ENCODE data around the gene APOL6.

The APOL6 gene

GRCh38 chr22:35661464-35661863 lies 13.2 kb downstream of the APOL6 start:
- Histone ChIP-seq H3K79me2 (ENCODE audit: control insufficient read depth, insufficient read depth, low read length, poor library complexity) (no peaks in the 10 kb centered on the region), H3K4me1 (ENCODE audit: control insufficient read depth in 1 of 2, insufficient read depth in 2 of 2, low read length in 2 of 2) (no peaks in the 10 kb centered on the region), H2BK12ac (ENCODE audit: low read length) (no peak overlapping the region), H2AFZ (ENCODE audit: insufficient read depth, low read length, poor library complexity) (no peak overlapping the region), H3K4me3 (ENCODE audit: low read depth, low read length) (no peak overlapping the region), H3K27me3 (ENCODE audit: insufficient read depth, low read length) (no peaks in the 10 kb centered on the region), H3K23ac (ENCODE audit: low read length) (no peak overlapping the region), H2BK5ac (ENCODE audit: low read depth, low read length, poor library complexity) (no peak overlapping the region), H4K12ac (ENCODE audit: low read depth, low read length) (no peak overlapping the region), H3K14ac (ENCODE audit: low read length) (no peak overlapping the region), H3K4me2 (ENCODE audit: low read length) (no peak overlapping the region), H3K18ac (ENCODE audit: low read length) (no peak overlapping the region), H3K4ac (ENCODE audit: low read depth, low read length) (no peak overlapping the region), H3K27ac (ENCODE audit: low read depth, low read length) (no peak overlapping the region), H4K8ac (ENCODE audit: low read depth, low read length) (no peak overlapping the region), H2BK120ac (ENCODE audit: insufficient read depth, low read length, poor library complexity) (no peak overlapping the region), H4K91ac (ENCODE audit: low read depth, low read length) (no peak overlapping the region), H2AK5ac (ENCODE audit: low read length) (no peak overlapping the region), H3K9ac (ENCODE audit: low read length) (no peak overlapping the region), H3K9me3 (ENCODE audit: insufficient read depth, low read depth, low read length) (peaks cover 5% of the 10 kb centered on the region), H3K36me3 (ENCODE audit: control insufficient read depth in 1 of 2, insufficient read depth in 2 of 2, low read length in 2 of 2) (peaks cover 0 to 3% of the 10 kb centered on the region in 2 experiments), H3K79me1 (ENCODE audit: low read length) (no peaks in the 10 kb centered on the region)
- peak; percentile 46 to 58 for DNase-seq
- no CpG with 5 or more reads among the region's 2 CpGs for WGBS (ENCODE audit: extremely low coverage, insufficient coverage, insufficient read length)

DNA sequence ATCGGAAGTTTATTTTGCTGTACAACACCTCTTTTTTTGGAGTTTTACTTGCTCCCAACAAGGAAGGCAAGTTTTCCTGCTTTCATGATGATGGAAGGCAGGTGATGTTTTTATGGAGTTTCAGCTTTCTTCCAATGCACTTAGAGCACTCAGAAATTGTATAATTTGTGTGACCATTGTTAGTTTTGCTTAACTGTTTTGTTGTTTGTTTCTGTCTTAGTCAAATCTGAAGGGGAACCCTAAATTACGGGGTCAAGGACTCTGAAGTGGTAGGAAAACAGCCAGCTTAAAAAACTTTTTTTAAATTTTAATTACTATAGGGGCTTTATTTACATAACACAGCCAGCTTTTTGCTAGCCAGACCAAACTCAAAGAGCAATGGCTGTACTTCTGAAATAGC lies 14.7 kb downstream of the APOL6 start:
- H3K4me2 ChIP-seq (ENCODE audit: low read length), result no peak overlapping the region
- no peak overlapping the region for H4K8ac ChIP-seq (ENCODE audit: low read depth, low read length)
- no peak overlapping the region for H2BK5ac ChIP-seq (ENCODE audit: low read depth, low read length, poor library complexity)
- peaks cover 5% of the 10 kb centered on the region for H3K9me3 ChIP-seq (ENCODE audit: insufficient read depth, low read depth, low read length)
- H2BK120ac ChIP-seq (ENCODE audit: insufficient read depth, low read length, poor library complexity), result no peak overlapping the region
- no peak for DNase-seq
- no peaks in the 10 kb centered on the region for H3K27me3 ChIP-seq (ENCODE audit: insufficient read depth, low read length)
- no peak overlapping the region for H4K12ac ChIP-seq (ENCODE audit: low read depth, low read length)
- no peaks in the 10 kb centered on the region for H3K4me1 ChIP-seq (ENCODE audit: control insufficient read depth in 1 of 2, insufficient read depth in 2 of 2, low read length in 2 of 2)
- no peak overlapping the region for H3K23ac ChIP-seq (ENCODE audit: low read length)
- H3K18ac ChIP-seq (ENCODE audit: low read length), result no peak overlapping the region
- H3K4ac ChIP-seq (ENCODE audit: low read depth, low read length), result no peak overlapping the region
- H3K79me1 ChIP-seq (ENCODE audit: low read length), result no peaks in the 10 kb centered on the region
- no peak overlapping the region for H2AK5ac ChIP-seq (ENCODE audit: low read length)
- H3K79me2 ChIP-seq (ENCODE audit: control insufficient read depth, insufficient read depth, low read length, poor library complexity), result no peaks in the 10 kb centered on the region
- no peak overlapping the region for H2BK12ac ChIP-seq (ENCODE audit: low read length)
- no peak overlapping the region for H2AFZ ChIP-seq (ENCODE audit: insufficient read depth, low read length, poor library complexity)
- no peak overlapping the region for H3K27ac ChIP-seq (ENCODE audit: low read depth, low read length)
- no peak overlapping the region for H3K14ac ChIP-seq (ENCODE audit: low read length)
- WGBS (ENCODE audit: extremely low coverage, insufficient coverage, insufficient read length), result no CpG with 5 or more reads among the region's 2 CpGs
- no peak overlapping the region for H3K9ac ChIP-seq (ENCODE audit: low read length)
- no peak overlapping the region for H4K91ac ChIP-seq (ENCODE audit: low read depth, low read length)
- H3K36me3 ChIP-seq (ENCODE audit: control insufficient read depth in 1 of 2, insufficient read depth in 2 of 2, low read length in 2 of 2), result peaks cover 0 to 3% of the 10 kb centered on the region in 2 experiments
- H3K4me3 ChIP-seq (ENCODE audit: low read depth, low read length), result no peak overlapping the region

- H2AK5ac ChIP-seq (ENCODE audit: low read length), result no peak overlapping the region
- no CpG with 5 or more reads among the region's 3 CpGs for WGBS (ENCODE audit: extremely low coverage, insufficient coverage, insufficient read length)
- no peaks in the 10 kb centered on the region for H3K79me2 ChIP-seq (ENCODE audit: control insufficient read depth, insufficient read depth, low read length, poor library complexity)
- no peak overlapping the region for H2AFZ ChIP-seq (ENCODE audit: insufficient read depth, low read length, poor library complexity)
- no peak for DNase-seq
- H3K23ac ChIP-seq (ENCODE audit: low read length), result no peak overlapping the region
- H4K12ac ChIP-seq (ENCODE audit: low read depth, low read length), result no peak overlapping the region
- no peak overlapping the region for H3K4me2 ChIP-seq (ENCODE audit: low read length)
- no peak overlapping the region for H4K8ac ChIP-seq (ENCODE audit: low read depth, low read length)
- peaks cover 6% of the 10 kb centered on the region for H3K9me3 ChIP-seq (ENCODE audit: insufficient read depth, low read depth, low read length)
- H3K79me1 ChIP-seq (ENCODE audit: low read length), result no peaks in the 10 kb centered on the region
- H2BK120ac ChIP-seq (ENCODE audit: insufficient read depth, low read length, poor library complexity), result no peak overlapping the region
- no peak overlapping the region for H3K14ac ChIP-seq (ENCODE audit: low read length)
- no peak overlapping the region for H3K4me3 ChIP-seq (ENCODE audit: low read depth, low read length)
- H2BK12ac ChIP-seq (ENCODE audit: low read length), result no peak overlapping the region
- H3K9ac ChIP-seq (ENCODE audit: low read length), result no peak overlapping the region
- H3K18ac ChIP-seq (ENCODE audit: low read length), result no peak overlapping the region
- no peak overlapping the region for H4K91ac ChIP-seq (ENCODE audit: low read depth, low read length)
- peaks cover 0 to 3% of the 10 kb centered on the region in 2 experiments for H3K36me3 ChIP-seq (ENCODE audit: control insufficient read depth in 1 of 2, insufficient read depth in 2 of 2, low read length in 2 of 2)
- H3K27ac ChIP-seq (ENCODE audit: low read depth, low read length), result no peak overlapping the region
- no peak overlapping the region for H2BK5ac ChIP-seq (ENCODE audit: low read depth, low read length, poor library complexity)
- H3K4me1 ChIP-seq (ENCODE audit: control insufficient read depth in 1 of 2, insufficient read depth in 2 of 2, low read length in 2 of 2), result no peaks in the 10 kb centered on the region
- no peak overlapping the region for H3K4ac ChIP-seq (ENCODE audit: low read depth, low read length)
- no peaks in the 10 kb centered on the region for H3K27me3 ChIP-seq (ENCODE audit: insufficient read depth, low read length)
Observed at GRCh38 chr22:35663371-35663770, 15.1 kb downstream of the APOL6 start.

DNA sequence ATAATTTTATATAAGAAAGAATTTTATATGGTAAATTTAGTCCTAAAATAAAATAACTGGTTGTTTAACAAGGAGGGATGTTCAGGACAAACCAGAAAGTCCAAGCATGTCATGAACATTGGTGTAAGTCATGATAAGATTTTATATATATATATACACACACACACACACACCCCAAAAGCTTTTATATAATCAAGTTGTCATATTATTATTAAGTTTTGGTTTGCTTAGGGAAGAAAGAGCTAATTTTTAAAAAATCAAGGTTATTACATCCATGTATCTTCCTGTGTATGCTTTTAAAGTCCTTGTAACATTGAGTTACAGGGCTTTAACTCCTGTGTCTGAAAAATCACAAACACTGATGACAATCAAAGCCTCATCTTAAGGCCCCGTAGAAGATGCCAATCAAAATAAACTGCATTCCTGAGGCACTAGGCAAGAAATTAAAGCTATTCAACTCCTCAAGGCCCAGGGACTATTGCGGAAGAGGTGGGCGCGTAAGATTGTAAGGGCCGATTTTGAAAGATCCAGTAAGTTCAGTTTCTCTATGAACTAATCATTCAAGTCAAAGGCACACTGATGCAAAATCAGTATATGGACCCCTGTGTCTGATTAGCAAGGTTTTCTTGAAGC lies 16.8 kb downstream of the APOL6 start:
- Histone ChIP-seq H3K18ac (ENCODE audit: low read length) (no peak overlapping the region), H3K4me2 (ENCODE audit: low read length) (no peak overlapping the region), H2BK120ac (ENCODE audit: insufficient read depth, low read length, poor library complexity) (no peak overlapping the region), H3K9ac (ENCODE audit: low read length) (no peak overlapping the region), H2BK12ac (ENCODE audit: low read length) (no peak overlapping the region), H3K14ac (ENCODE audit: low read length) (no peak overlapping the region), H4K91ac (ENCODE audit: low read depth, low read length) (no peak overlapping the region), H3K4me1 (ENCODE audit: control insufficient read depth in 1 of 2, insufficient read depth in 2 of 2, low read length in 2 of 2) (no peaks in the 10 kb centered on the region), H3K4me3 (ENCODE audit: low read depth, low read length) (no peak overlapping the region), H2AK5ac (ENCODE audit: low read length) (no peak overlapping the region), H2BK5ac (ENCODE audit: low read depth, low read length, poor library complexity) (no peak overlapping the region), H3K27ac (ENCODE audit: low read depth, low read length) (no peak overlapping the region), H3K9me3 (ENCODE audit: insufficient read depth, low read depth, low read length) (peaks cover 8% of the 10 kb centered on the region), H3K27me3 (ENCODE audit: insufficient read depth, low read length) (no peaks in the 10 kb centered on the region), H3K23ac (ENCODE audit: low read length) (no peak overlapping the region), H3K79me1 (ENCODE audit: low read length) (no peaks in the 10 kb centered on the region), H3K79me2 (ENCODE audit: control insufficient read depth, insufficient read depth, low read length, poor library complexity) (no peaks in the 10 kb centered on the region), H4K12ac (ENCODE audit: low read depth, low read length) (no peak overlapping the region), H3K4ac (ENCODE audit: low read depth, low read length) (no peak overlapping the region), H2AFZ (ENCODE audit: insufficient read depth, low read length, poor library complexity) (no peak overlapping the region), H4K8ac (ENCODE audit: low read depth, low read length) (no peak overlapping the region), H3K36me3 (ENCODE audit: control insufficient read depth in 1 of 2, insufficient read depth in 2 of 2, low read length in 2 of 2) (peaks cover 0 to 3% of the 10 kb centered on the region in 2 experiments)
- DNase-seq, result peak; percentile 48 to 72
- no CpG with 5 or more reads among the region's 5 CpGs for WGBS (ENCODE audit: extremely low coverage, insufficient coverage, insufficient read length)

Data from trophoblast cell (in vitro differentiated cells and primary cell).